CD4-positive, alpha-beta T cell treated with Interleukin-10 for 1 hour (primary cell): ENCODE measurements around the gene ULK2.
"Not testable (repeated sequence)": the region's sequence is repeated elsewhere in the genome, so short reads cannot be mapped to it uniquely, and the experiment has no call there.

ENCODE experiments used
- DNase-seq: peaks from one replicate; pipeline ENCODE4 v3.0.0-alpha.2; 2020

The ULK2 gene

DNA sequence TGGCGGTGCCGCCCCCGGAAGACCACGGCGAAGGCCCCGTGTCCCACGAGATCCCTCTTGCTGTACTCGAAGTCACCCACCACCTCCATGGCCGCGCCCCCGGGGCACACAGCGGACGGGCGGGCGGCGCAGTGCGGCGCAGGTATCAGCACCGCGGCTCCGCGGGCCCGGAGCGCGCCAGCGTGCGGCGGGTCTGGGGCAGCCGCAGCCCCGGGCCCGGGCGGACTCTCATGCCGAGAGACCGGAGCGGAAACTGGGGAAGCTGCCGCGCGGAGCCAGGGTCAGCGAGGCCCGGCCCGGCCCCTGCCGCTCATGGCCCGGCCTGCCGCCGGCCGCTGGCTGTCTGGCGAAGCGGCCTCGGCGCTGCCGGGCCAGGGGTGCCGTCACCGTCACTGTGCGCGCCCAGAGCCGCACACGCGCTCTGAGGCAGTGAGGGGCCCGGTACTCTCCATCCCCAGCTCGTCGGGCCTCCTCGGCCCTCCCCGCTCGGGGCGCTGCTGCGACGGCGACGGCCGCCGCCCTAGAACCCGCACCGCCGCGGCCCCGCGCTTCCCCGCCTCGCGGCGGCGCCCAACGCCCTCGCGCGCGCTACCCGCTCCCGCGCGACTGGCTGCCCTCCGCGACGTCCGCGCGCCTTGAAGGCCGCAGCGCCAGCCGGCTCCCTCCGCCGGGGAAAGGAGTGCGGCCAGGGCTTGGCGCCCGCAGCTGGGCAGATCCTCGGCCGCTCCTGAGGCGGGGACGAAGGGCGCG lies at the start of gene ULK2:
Gene ULK2 (minus strand): TSS at position 608 of the 750 bp plus-strand sequence. CDS start 519 bp downstream, at position 89.
- DNase-seq = peak; percentile 57

DNA sequence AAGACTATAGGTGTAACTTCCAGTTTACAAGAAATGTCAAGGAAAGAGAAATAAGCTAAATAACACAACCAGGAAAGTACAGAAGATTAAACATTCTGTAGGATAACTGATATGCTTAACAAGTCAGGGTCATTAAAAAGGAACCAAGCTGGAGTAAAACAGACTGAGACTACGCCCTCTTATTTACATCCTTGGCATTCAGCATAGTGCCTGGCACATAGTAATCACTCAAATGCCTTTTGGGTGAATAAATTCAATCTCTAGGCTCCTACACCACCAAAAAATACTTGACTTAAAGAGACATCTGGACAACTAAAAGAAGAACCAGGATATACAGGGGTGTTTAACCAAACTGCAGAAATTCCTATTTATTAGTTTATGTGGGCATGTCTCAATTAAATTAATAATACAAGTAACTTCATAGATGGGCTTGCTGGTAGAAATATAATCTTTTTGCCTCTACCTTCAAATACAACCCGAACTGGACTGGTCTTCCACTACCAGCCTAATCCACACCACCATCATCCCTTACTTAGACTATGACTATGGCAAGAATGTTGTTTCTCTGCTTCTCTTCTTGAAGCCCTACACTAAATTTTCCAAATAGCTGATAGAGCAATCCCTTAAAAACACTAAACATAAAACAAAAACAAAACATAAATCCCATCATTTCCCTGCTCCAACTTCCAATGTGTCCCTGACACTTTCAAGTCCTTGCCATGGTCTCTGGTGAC lies 47.7 kb upstream of the ULK2 start:
- DNase-seq = no peak

DNA sequence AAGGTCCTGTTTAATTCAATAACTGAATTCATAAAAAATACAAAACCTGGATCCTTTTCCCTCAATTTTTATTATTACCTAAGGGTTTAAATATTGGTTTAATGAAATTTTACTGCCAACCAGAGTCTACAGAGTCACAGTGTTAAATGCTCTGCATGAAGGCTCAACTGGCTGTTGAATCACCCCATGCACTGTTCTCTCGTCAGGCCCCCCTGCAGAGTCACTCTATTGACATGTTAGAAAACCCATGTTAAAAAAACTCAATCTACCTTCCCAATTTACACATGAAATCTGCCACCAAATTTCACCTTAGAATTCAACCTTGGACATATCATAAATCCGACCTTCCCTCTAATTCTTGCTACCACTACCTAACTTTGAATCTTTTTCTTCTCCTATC lies 43.3 kb upstream of the ULK2 start:
- DNase-seq = no peak

DNA sequence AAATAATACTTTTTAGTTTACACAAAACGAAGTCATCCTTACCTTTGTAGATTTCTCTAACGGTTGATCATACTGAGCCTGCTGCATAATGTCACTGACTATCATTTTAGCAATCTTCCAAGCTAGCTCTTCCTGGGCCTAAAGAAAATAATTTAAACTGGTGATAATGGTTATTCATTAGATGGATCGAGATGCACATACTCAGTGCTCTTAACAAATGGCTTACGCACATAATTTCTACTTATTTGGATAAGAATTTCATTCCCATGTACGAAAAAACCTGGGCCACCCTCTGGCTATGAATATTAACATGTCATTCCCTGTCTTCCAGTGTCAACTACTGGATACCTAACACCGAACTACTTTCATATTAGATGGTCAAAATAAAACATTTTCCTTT lies 41.4 kb upstream of the ULK2 start:
- DNase-seq = no peak

DNA sequence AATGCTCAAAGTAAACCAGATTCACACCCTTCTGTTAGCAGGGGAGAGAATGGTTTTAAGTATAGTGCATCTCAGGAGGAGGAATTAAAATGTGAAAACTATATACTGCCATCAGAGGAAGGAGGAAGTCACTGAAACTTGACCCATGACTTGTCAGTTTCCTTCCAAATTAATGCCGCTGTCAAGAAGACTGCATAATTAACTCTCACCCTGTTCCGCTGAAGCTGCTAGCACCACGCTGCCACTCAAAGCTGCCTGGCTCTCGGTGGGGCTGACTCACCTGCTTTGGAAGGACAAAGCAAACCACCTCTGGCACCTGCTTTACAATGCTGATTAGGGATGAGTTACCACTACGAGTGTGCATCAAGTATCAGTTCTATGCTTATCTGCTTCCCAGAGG lies 37.8 kb upstream of the ULK2 start:
- no peak for DNase-seq

DNA sequence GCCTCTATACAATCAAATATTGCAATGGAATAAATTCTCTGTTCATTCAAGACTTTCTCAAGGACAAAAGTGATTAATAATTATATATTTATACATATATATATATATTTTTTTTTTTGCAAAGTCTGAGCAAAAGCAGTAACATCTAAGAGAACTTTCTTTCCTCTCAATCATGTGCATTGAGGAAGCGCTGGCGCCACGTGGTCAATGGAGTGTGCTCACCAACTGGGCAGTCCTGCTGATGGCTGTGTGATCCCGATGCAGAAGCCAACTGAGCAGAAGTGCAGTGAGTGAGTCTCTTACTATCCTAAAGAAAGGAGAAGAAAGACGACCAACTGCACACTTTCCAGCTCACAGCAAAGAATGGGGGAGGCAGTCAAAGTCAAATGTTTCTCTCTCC lies 37.2 kb upstream of the ULK2 start:
- no peak for DNase-seq

DNA sequence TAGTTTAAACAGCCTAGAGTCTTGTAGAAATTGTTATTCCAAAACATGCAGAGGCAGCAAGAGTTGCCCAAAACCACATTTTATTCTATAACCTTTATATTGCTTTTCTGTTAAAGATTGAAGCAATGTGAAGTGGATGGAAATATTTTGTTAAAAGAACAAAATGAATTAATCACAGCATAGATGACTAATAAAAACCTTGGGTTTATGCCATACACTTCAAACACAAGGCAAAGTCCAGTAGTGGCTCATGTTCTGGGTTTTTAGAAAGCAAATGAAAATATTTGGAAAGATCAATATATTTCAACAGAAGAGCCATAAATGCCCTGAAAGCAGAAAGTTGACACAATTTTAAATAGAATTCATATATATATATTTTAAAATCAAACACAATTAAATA lies 36.7 kb upstream of the ULK2 start:
- no peak for DNase-seq

DNA sequence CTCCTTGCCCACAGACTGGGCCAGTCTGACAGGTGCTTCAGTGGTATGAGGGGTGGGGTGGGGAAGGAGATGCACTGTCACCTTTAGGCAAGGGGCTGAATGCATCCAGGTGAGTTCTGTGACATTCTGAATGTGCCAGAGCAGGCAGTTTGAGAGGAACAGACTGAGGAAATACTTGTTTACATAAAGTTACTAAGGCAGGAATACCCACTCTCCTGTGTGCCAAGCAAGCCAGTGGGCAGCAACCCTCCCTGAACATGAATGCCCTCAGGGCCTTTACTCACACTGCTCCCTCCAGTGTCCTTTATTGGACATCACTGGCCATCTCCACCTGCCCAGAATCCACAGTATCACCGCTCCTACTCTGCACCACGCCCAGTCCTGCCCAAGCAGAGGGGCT lies 33.1 kb upstream of the ULK2 start:
- no peak for DNase-seq

DNA sequence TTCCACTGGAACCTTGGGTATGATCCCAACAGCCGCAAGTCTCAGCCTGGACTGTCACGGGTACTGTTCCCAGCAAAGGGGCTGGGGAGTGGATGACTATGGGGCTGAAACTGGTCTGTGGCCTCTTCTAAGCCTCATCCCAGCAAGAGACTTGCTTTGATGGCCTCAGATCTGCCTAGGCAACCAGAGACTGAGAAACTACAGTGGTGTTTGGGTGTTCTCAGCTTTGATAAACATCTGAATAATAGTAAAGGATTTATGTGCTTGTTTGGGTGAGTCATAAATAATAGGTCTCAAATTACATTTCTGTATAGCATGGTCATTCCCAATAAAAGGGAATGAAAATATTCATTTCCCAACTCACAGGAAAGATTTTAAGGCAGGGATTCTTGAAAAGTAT lies 30.2 kb upstream of the ULK2 start:
- no peak for DNase-seq

DNA sequence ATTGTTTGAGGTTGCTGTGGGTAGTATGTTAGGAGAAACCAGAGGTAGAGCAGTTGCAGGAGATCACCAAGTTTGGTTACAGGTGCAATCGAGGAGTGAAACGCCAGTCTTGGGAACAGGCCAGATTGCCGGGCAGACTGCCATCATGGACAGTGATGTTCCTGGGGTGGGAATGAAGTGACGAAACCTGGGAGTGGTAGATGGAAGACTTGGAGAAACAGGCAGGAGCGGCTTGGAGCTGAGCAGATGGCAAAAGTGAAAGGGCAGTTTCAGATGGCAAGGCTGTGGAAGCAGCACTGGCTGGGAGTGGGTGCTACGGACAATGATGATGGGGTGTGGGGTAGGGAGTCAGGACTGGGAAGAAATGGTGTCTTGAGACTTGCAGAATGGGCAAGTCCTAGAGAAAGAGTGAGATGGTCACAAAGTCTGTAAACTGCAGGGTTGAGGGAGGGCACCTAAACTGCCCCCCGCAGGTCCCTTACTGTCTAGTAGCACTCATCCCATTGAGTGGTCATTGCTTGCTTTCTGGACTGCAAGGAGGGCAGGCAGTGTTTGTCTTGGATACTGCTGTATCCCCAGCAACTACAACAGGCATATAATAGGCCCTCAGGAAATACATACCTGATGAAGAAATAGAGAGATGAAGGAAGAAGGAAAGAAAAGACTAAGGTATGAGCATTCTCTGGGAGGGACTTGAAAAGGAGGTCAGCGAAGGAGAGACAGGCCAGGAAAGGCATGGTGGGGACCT lies 29.5 kb upstream of the ULK2 start:
- DNase-seq = no peak

DNA sequence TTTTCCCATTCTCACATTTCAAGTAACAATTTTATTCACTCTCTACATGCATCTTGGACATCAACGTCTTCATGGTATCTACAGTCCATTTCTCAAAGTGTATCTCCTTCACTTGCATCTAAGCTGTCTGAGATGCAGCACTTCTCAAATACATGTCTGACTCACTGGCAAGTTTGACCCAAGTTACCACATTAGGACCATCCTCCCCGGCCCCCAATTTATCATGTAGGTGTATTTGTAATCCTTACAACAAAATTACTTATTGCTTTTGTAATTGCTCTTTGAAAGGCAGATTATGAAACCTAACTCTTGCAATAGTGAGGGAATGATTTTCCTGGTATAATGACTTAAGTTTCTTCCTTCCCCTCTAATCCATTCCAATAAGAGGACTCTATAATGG lies 28.9 kb upstream of the ULK2 start:
- no peak for DNase-seq

DNA sequence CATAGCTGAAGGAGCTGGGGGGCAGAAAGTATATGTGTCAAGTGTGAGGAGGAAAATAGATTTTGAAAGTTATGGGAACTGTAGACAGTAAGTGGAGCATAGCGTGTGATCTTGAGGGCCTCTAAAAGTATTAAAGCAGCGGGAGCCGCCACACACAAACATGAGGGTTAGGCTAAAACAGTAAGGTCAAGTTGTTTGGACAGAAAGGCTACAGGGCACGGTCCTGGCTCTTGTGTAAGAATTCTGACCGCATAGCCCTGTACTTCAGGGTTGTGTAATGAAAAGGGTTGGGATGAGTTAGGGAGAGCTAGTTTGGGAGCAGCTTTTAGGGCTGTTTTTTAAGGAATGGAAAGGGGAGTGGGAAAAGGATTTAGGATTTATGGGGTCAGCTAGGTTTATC lies 22.8 kb upstream of the ULK2 start:
- not testable (repeated sequence) for DNase-seq

DNA sequence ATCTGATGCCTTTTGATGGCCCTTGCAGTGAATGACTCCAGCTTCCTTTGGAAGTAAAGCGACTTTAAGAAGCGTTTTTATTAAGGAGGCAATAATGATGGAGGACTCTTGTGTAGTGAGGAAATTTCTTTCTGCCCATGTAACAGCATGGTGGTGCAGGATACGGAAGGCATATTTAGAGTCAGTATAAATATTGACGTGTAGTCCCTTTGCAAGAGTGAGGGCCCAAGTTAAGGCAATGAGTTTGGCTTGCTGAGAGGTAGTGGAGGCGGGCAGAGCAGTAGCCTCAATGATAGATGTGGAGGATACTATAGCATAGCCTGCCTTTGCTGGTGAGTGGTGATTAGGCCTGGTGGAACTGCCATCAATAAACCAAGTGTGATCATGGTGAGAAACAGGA lies 22.3 kb upstream of the ULK2 start:
- DNase-seq = not testable (repeated sequence)

DNA sequence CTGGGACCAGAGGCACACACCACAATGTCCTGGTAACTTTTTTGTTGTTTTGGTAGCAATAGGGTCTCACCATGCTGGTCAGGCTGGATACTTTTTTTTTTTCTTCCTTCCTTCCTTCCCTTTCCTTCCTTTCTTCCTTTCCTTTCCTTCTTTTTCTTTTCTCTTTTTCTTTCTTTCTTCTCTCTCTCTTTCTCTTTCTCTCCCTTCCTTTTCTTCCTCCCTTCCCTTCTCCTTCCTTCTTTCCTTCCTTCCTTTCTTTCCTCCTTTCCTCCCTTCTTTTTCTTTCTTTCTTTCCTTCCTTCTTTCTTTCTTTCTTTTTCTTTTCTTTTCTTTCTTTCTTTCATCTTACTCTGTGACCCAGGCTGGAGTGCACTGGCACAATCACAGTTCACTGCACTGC lies 18.4 kb upstream of the ULK2 start:
- DNase-seq = no peak

DNA sequence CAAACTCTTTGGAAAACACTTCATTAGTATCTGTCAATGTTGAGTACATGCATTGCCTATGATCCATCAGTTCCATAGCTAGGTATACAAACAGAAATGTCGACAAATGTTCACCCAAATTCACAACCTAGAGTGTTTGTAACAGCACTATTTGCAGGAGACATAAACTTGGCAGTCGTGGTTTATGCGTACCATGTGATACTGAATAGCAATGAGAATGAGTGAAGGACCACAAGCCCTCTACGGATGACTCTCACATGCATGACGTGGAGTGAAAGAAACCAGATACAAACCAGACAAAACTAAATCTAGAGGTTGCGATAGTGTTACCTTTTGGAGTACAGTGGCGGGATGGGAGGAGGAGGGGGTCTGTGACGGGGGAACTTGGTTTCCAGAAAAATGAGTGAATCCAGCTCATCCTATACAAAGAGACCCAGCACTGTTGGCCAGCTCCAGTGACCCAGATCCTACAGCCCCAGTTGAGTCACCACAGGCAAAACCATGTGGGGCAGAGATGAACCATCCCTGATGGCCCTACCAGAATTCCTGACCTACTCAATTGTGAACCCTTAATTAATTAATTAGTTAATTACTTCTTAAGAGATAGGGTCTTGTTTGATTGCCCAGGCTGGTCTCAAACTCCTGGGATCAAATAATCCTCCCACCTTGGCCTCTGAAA lies 15.9 kb upstream of the ULK2 start:
- no peak for DNase-seq

DNA sequence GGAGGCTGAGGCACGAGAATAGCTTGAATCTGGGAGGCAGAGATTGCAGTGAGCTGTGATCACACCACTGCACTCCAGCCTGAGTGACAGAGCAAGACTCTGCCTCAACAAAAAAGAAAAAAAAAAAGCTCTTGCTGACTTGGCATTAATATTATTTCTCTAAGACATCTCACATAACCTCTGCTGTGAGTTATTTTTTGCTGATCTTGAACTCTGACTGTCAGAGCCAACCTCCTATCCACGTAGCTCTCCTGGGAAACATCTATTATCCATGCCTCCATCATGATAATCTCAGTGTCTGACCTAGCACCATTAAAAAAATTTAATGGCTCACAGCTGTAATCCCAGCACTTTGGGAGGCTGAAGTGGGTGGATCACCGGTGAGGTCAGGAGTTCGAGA lies 12.7 kb upstream of the ULK2 start:
- DNase-seq = no peak

DNA sequence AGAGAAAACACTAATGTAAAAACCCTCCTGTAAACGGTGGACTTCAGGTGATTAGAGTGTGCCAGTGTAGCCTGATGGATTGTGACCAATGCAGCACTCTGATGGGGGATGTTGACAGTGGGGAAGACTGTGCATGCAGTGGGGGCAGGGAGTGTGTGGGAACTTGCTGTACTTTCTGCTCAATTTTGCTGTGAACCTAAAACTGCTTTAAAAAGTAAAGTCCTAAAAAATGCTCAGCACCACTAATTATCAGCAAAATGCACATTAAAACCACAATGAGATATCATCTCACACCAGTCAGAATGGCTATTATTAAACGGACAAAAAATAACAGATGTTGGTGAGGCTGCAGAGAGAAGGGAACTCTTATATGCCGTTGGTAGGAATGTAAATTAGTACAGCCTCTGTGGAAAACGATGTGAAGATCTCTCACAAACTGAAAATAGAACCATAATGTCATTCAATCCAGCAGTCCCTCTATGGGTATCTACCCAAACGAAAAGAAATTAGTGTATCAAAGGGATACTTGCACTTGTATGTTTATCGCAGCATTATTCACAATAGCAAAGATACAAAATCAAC lies 9.7 kb upstream of the ULK2 start:
- no peak for DNase-seq

DNA sequence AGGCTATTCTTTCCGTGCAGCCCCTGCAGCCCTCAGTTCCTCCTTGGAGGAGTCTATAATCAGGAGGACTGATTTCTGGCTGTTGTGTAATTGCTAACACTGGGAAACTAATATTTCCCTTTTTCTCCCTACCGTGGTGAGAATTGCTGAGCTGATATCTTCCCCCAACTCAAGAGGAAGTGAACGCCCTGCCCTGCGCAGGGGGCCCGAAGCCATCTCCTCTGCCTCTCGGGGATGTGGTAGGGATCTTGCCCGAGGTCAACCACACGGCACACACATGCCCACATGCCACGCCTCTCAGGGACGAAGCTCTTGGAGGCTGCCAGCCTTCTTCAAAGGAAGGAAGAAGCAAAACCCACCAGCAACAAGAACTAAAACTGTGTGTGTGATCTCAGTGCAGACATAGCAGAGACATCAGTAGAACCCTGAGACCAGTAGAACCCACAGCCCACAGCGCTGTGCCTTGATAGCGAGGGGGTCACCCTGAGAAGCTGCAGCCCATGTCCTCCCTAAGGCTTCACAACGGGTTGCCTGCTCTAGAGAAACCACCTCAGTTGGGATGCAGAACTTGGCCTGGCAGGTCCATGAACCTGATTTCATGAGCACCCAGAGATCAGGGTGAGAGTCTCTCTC lies 8.9 kb upstream of the ULK2 start:
- DNase-seq = peak; percentile 56

DNA sequence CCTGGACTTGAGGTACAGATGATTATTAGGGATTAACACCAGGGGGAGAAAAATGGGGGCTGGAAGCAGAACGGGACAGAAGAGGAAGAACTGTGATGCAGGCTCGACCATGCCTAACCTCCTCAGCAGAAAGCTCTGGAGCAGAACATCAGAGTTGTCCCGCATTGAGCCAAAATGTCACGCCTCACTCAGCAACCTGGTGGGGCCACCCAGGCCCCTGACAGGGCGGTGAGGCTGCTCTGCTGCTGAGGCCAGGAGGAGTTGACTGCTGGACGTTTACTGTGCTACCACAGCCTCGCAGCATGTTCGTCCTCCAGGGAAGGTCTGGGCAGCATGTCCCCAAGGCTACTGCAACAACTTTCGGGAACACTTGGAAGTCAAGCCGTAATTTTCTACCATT lies 6.5 kb upstream of the ULK2 start:
- no peak for DNase-seq

DNA sequence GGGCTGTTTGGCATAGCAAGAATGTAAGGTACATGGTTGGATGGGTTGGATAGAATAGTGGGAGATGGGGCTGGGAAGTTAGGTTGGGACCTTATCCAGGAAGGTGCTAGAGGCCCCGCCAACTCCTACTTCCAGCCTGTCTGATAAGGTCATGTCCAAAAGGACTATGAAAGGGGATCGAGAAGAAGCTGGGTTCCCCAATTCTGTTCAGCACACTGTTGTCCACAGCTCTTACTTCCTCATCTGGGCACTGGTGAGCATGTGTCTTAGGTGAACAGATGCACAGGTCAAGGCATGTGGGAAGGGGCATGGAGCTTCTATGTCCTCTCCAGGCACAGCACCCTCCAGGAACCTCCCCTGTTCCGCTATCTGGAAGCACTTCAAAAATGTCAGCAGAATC lies 5.6 kb upstream of the ULK2 start:
- DNase-seq = no peak

DNA sequence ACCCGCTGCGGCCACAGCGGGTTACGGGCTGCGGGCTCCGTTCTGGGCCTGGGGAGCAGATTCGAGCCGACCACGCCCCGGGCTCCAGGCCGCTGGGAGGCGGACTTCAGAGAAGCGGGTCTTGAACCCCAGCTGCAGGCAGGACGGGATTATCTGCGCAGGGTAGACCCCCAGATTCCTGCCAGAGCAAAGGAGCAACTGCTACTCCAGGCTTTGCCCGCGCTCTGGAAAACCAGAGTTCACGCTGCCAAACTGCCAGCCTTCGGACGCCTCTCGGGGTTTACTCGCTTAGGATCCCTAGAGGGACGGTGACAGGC lies 301 bp upstream of the ULK2 start:
- DNase-seq = no peak

DNA sequence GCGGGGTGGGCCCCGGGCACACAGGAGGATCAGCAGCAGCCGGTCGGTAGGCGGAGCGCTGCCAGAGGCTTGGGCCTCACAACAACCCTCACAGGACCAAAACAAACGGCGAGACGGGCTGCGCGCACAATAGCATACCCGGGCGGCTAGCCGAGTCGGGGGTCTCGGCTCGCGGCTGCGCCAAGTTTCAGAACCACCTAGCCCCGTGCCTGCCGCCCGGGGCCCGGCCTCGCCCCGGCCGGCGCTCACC lies 732 bp downstream of the ULK2 start:
- peak; percentile 49 for DNase-seq

DNA sequence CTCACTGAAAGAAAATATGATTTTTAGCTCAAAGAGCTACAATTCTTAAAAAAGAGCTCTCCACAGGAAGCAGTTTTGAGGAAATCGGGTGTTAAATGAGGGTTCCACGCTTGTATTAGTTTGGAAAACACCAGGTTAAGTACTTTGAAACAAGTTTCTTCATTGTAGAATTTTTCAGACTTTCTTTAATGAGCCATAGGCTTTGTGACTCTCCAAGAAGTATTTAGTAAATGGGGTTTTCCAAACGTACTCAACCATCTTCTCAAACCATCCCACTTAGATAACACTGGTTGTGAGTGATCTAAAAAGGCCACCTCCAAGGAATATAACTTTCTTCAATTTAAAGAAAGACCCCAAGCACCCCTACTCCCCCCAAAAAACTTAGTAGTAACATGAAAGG lies 2.7 kb downstream of the ULK2 start:
- no peak for DNase-seq
